ENCODE measurements around the gene CCL18.
"Not testable (repeated sequence)": the region's sequence is repeated elsewhere in the genome, so short reads cannot be mapped to it uniquely, and the experiment has no call there.

Gene CCL18

DNA sequence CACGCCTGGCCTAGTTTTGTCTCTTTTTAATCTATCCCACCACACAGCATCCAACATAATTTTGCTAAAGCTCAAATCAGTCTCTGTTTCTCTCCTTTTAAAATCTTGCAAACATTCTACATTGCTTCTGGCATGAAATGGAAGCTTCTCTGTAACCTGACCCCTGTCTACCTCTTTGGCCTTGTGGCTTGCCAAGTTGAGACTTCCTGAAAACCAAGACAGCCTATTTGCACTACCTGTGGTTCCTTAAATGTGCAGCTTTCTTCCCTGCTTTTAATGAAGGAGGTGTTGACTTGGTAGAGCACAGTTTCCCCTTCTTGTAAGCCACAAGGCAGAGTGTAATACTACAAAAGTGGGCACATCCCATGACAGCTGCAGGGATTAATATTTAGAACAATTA, 31.9 kb downstream of the CCL18 start:
- Histone ChIP-seq H3K27me3 (ENCODE audit: control insufficient read depth, low read length) (peaks cover 31% of the 10 kb centered on the region), H4K20me1 (ENCODE audit: control insufficient read depth, insufficient read depth, low read depth, low read length) (no peaks in the 10 kb centered on the region; the same call in 1 of the 2 replicates), H3K4me3 (ENCODE audit: low read length) (no peak overlapping the region), H3F3A (ENCODE audit: control insufficient read depth, insufficient read depth) (no peaks in the 10 kb centered on the region), H3K36me3 (ENCODE audit: control insufficient read depth, low read length) (no peaks in the 10 kb centered on the region), H3K4me2 (ENCODE audit: low read length) (no peak overlapping the region), H3K27ac (ENCODE audit: low read depth, low read length) (no peak overlapping the region), H3K9me3 (ENCODE audit: control insufficient read depth, insufficient read depth, low read length) (no peaks in the 10 kb centered on the region), H3K4me1 (ENCODE audit: control insufficient read depth, low read length) (peaks cover 17% of the 10 kb centered on the region), H3K79me2 (ENCODE audit: control insufficient read depth, low read length) (no peaks in the 10 kb centered on the region), H3K9me2 (replicated peaks; ENCODE audit: control insufficient read depth, low read length) (no peaks in the 10 kb centered on the region)
- TF ChIP-seq, protein P1, sequence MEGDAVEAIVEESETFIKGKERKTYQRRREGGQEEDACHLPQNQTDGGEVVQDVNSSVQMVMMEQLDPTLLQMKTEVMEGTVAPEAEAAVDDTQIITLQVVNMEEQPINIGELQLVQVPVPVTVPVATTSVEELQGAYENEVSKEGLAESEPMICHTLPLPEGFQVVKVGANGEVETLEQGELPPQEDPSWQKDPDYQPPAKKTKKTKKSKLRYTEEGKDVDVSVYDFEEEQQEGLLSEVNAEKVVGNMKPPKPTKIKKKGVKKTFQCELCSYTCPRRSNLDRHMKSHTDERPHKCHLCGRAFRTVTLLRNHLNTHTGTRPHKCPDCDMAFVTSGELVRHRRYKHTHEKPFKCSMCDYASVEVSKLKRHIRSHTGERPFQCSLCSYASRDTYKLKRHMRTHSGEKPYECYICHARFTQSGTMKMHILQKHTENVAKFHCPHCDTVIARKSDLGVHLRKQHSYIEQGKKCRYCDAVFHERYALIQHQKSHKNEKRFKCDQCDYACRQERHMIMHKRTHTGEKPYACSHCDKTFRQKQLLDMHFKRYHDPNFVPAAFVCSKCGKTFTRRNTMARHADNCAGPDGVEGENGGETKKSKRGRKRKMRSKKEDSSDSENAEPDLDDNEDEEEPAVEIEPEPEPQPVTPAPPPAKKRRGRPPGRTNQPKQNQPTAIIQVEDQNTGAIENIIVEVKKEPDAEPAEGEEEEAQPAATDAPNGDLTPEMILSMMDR (IDR thresholded peaks at IDR 0.05; ENCODE audit: low read depth, low read length, poor library complexity, severe bottlenecking): no peak
- TF ChIP-seq EZH2phosphoT487 (IDR thresholded peaks at IDR 0.05; ENCODE audit: borderline replicate concordance, low read length): no peak

GRCh38 chr17:36099004-36099403, 34.9 kb downstream of the CCL18 start:
- not testable (repeated sequence) for H3K27ac ChIP-seq (ENCODE audit: low read depth, low read length); H3K36me3 ChIP-seq (ENCODE audit: control insufficient read depth, low read length); H3K79me2 ChIP-seq (ENCODE audit: control insufficient read depth, low read length); H3K4me2 ChIP-seq (ENCODE audit: low read length); H3F3A ChIP-seq (ENCODE audit: control insufficient read depth, insufficient read depth); H3K9me2 ChIP-seq (replicated peaks; ENCODE audit: control insufficient read depth, low read length); H3K9me3 ChIP-seq (ENCODE audit: control insufficient read depth, insufficient read depth, low read length); H3K4me3 ChIP-seq (ENCODE audit: low read length); H4K20me1 ChIP-seq (ENCODE audit: control insufficient read depth, insufficient read depth, low read depth, low read length)
- Histone ChIP-seq H3K27me3 (ENCODE audit: control insufficient read depth, low read length) (peaks cover 16% of the 10 kb centered on the region), H3K4me1 (ENCODE audit: control insufficient read depth, low read length) (peaks cover 20% of the 10 kb centered on the region)

GRCh38 chr17:36103401-36103975, 39.4 kb downstream of the CCL18 start, which contains the start of gene CCL4:
TSS of gene CCL4 (plus strand) at chr17:36103827. CDS start at chr17:36103906, 79 bp downstream.
- Histone ChIP-seq H3K4me1 (ENCODE audit: control insufficient read depth, low read length) (peaks cover 31% of the 10 kb centered on the region), H3K27me3 (ENCODE audit: control insufficient read depth, low read length) (peaks cover 40% of the 10 kb centered on the region), H3K4me3 (ENCODE audit: low read length) (peak within 1 kb of the TSS; percentile 27), H3K4me2 (ENCODE audit: low read length) (peak within 1 kb of the TSS; percentile 51)
- not testable (repeated sequence) for H3K27ac ChIP-seq (ENCODE audit: low read depth, low read length); H3K36me3 ChIP-seq (ENCODE audit: control insufficient read depth, low read length); H3F3A ChIP-seq (ENCODE audit: control insufficient read depth, insufficient read depth); H4K20me1 ChIP-seq (ENCODE audit: control insufficient read depth, insufficient read depth, low read depth, low read length); H3K9me2 ChIP-seq (replicated peaks; ENCODE audit: control insufficient read depth, low read length); H3K9me3 ChIP-seq (ENCODE audit: control insufficient read depth, insufficient read depth, low read length); H3K79me2 ChIP-seq (ENCODE audit: control insufficient read depth, low read length)

GRCh38 chr17:36104246-36104645, 40.2 kb downstream of the CCL18 start:
- Histone ChIP-seq H3K4me1 (ENCODE audit: control insufficient read depth, low read length) (peaks cover 31% of the 10 kb centered on the region), H3K27me3 (ENCODE audit: control insufficient read depth, low read length) (peaks cover 41% of the 10 kb centered on the region)
- not testable (repeated sequence) for H3K9me3 ChIP-seq (ENCODE audit: control insufficient read depth, insufficient read depth, low read length); H3F3A ChIP-seq (ENCODE audit: control insufficient read depth, insufficient read depth); H4K20me1 ChIP-seq (ENCODE audit: control insufficient read depth, insufficient read depth, low read depth, low read length); H3K4me3 ChIP-seq (ENCODE audit: low read length); H3K36me3 ChIP-seq (ENCODE audit: control insufficient read depth, low read length); H3K4me2 ChIP-seq (ENCODE audit: low read length); H3K9me2 ChIP-seq (replicated peaks; ENCODE audit: control insufficient read depth, low read length); H3K27ac ChIP-seq (ENCODE audit: low read depth, low read length); H3K79me2 ChIP-seq (ENCODE audit: control insufficient read depth, low read length)

DNA sequence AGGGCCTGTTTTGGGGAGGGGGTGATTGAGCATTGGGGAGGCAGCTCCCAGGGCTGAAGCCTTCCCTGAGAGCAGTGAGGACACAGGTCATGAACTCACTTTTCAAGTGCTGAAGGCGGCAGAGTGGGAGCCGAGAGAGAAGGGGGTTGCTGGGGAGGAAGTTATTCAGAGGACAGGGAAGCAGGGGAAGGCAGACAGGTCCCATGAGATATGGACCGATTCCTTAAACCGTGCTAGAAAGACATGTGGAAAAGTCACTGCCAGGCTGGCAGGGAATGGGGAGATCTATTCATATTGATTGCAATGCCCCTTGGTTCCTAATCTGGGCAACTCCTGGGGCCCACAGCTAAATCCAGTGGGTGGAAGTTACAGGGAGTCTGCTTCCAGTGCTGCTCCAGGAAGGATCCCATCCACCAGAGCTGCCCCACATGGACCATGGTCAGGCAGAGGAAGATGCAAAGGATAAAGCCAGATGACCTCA, 40.7 kb downstream of the CCL18 start:
- Histone ChIP-seq H3K27ac (ENCODE audit: low read depth, low read length) (no peak overlapping the region), H3K4me3 (ENCODE audit: low read length) (no peak overlapping the region), H3K9me3 (ENCODE audit: control insufficient read depth, insufficient read depth, low read length) (no peaks in the 10 kb centered on the region), H3K79me2 (ENCODE audit: control insufficient read depth, low read length) (no peaks in the 10 kb centered on the region), H3K36me3 (ENCODE audit: control insufficient read depth, low read length) (no peaks in the 10 kb centered on the region), H4K20me1 (ENCODE audit: control insufficient read depth, insufficient read depth, low read depth, low read length) (no peaks in the 10 kb centered on the region), H3K9me2 (replicated peaks; ENCODE audit: control insufficient read depth, low read length) (no peaks in the 10 kb centered on the region), H3K27me3 (ENCODE audit: control insufficient read depth, low read length) (peaks cover 36% of the 10 kb centered on the region), H3F3A (ENCODE audit: control insufficient read depth, insufficient read depth) (no peaks in the 10 kb centered on the region), H3K4me2 (ENCODE audit: low read length) (no peak overlapping the region), H3K4me1 (ENCODE audit: control insufficient read depth, low read length) (peaks cover 31% of the 10 kb centered on the region)
- TF ChIP-seq EZH2phosphoT487 (IDR thresholded peaks at IDR 0.05; ENCODE audit: borderline replicate concordance, low read length): no peak
- TF ChIP-seq, protein P1 (IDR thresholded peaks at IDR 0.05; ENCODE audit: low read depth, low read length, poor library complexity, severe bottlenecking): no peak

Measured in DOHH2 (cell line).